ENCODE measurements around the gene CD24.

DNA sequence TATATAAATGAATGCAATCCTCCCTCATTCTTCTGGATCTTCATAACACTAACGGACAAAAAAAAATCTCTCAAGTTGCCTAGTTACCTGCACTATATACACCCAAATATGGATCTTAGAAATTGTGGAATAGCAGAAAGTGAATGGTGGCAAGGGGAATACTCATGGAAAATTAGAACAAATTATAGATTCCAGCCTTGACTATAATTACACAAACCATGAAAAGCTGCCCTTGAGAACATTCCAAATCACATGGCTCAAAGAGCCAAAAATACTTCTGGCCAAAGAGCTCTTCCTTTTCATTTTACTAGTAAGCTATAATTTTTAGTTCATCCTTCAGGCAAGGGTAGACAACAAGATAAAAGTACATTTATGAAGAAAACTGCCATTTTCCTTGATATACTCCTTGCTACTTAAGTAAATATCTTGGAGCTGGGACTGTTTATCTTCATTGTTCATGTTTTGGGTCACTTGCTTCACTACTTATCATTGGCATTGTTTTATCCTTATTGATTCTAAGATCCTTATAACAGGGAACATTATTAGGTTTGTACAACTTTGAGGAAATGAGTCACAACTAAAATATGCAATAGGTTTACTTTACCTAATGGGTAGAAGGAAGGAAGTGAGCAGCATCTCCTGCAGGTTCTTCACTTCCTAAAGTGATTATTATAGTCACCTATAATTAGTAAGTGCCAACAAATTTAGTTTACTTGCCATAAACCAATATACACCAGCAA lies 47.1 kb upstream of the CD24 start:
- no peak for TF ChIP-seq ZFP41 (tag by site-specific recombination; IDR thresholded peaks at IDR 0.05; ENCODE audit: borderline replicate concordance)
- TF ChIP-seq ZNF792 (tag by site-specific recombination; IDR thresholded peaks at IDR 0.05) = no peak
- TF ChIP-seq KLF8 (tag by site-specific recombination; IDR thresholded peaks at IDR 0.05) = no peak
- no peak for TF ChIP-seq CTCF (tag by site-specific recombination; IDR thresholded peaks at IDR 0.05)
- TF ChIP-seq, protein P1, sequence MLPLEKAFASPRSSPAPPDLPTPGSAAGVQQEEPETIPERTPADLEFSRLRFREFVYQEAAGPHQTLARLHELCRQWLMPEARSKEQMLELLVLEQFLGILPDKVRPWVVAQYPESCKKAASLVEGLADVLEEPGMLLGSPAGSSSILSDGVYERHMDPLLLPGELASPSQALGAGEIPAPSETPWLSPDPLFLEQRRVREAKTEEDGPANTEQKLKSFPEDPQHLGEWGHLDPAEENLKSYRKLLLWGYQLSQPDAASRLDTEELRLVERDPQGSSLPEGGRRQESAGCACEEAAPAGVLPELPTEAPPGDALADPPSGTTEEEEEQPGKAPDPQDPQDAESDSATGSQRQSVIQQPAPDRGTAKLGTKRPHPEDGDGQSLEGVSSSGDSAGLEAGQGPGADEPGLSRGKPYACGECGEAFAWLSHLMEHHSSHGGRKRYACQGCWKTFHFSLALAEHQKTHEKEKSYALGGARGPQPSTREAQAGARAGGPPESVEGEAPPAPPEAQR (tag by site-specific recombination; IDR thresholded peaks at IDR 0.05) = no peak
- no peak for TF ChIP-seq ZNF121 (tag by site-specific recombination; IDR thresholded peaks at IDR 0.05)
- no peak for TF ChIP-seq MEIS1 (CRISPR knock-in tag; IDR thresholded peaks at IDR 0.05; ENCODE audit: borderline replicate concordance)
- no peak for TF ChIP-seq ZNF423 (tag by site-specific recombination; IDR thresholded peaks at IDR 0.05)
- TF ChIP-seq ZNF138 (tag by site-specific recombination; IDR thresholded peaks at IDR 0.05; ENCODE audit: borderline replicate concordance) = no peak
- TF ChIP-seq ZNF175 (tag by site-specific recombination; IDR thresholded peaks at IDR 0.05) = no peak
- TF ChIP-seq ZNF274 (IDR thresholded peaks at IDR 0.05; ENCODE audit: low read length) = no peak
- TF ChIP-seq ZNF274 (tag by site-specific recombination; IDR thresholded peaks at IDR 0.05; ENCODE audit: borderline replicate concordance) = no peak
- TF ChIP-seq MZF1 (tag by site-specific recombination; IDR thresholded peaks at IDR 0.05; ENCODE audit: borderline replicate concordance) = no peak
- TF ChIP-seq ZNF133 (tag by site-specific recombination; IDR thresholded peaks at IDR 0.05) = no peak

Measured in HEK293 (cell line).